GM12892 (cell line): ENCODE measurements around the gene RMND5A.

Experiments used
- POLR2A ChIP-seq: IDR thresholded peaks from 2 replicates; pipeline ENCODE4 v1.6.1; 2011; ENCODE audit warnings: low read depth, low read length, control low read depth
- POLR2AphosphoS5 ChIP-seq: IDR thresholded peaks from 2 replicates; pipeline ENCODE4 v1.6.1; 2011; ENCODE audit warnings: low read depth, low read length, control low read depth

GRCh38 chr2:86776532-86776931 lies 56.4 kb downstream of the RMND5A start:
- TF ChIP-seq POLR2A (no peak), POLR2AphosphoS5 (no peak)
